ENCODE data around the gene G6PD.
A peak's percentile ranks its signal among the peaks of the same experiment; 100 is the strongest.

The G6PD gene

GRCh38 chrX:154495472-154495922 lies 51.1 kb downstream of the G6PD start:
- H3K4me3 ChIP-seq (ENCODE audit: control insufficient read depth, low read depth, low read length), result no peak overlapping the region
- TF ChIP-seq CTCF (conservative IDR thresholded peaks at IDR 0.05; ENCODE audit: control insufficient read depth, insufficient read depth, low read depth, low read length), result no peak
- no peak for DNase-seq (ENCODE audit: low read depth)

DNA sequence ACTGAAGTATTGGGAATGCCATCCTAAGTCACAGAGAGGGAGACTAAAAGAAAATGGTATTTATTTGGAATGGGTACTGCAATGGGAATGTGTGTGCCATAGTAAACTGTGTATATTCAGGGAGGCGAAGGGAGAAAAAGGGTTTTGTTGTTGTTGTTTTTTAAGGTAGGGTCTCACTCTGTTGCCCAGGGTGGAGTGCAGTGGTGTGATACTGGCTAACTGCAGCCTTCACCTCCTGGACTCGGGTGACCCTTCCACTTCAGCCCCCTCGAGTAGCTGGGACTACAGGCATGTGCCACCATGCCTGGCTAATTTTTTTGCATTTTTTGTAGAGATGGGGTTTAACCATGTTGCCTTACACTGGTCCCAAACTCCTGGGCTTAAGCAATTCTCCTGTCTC lies 51.9 kb downstream of the G6PD start:
- TF ChIP-seq CTCF (conservative IDR thresholded peaks at IDR 0.05; ENCODE audit: control insufficient read depth, insufficient read depth, low read depth, low read length), result no peak
- H3K4me3 ChIP-seq (ENCODE audit: control insufficient read depth, low read depth, low read length), result no peak overlapping the region
- DNase-seq (ENCODE audit: low read depth), result no peak

- no peak for TF ChIP-seq CTCF (conservative IDR thresholded peaks at IDR 0.05; ENCODE audit: control insufficient read depth, insufficient read depth, low read depth, low read length)
Measured at GRCh38 chrX:154490414-154491083, 56.1 kb downstream of the G6PD start, which contains the start of gene SLC10A3. TSS of gene SLC10A3 (minus strand) at chrX:154490629. CDS start at chrX:154488940, 1,689 bp downstream.

DNA sequence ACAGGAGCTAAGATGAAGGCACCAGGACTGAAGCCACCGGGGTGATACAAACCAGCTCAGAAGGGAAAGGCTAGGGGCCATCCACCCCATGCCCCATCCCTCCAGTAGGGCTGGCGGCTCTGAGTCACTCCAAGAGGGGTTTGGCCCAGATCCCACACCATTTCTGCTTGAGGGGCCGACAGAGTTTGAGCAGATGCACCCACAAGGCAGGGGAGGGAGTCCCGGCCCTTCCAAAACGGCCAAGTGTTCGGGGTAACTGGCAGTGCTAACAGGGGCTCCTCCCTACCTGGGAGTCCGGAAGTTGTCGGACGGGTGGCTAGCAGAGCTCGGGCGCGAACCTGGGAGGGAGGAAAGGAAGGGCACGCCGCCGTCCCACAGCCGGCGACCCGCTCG lies 56.6 kb downstream of the G6PD start:
- DNase-seq (ENCODE audit: low read depth), result peak; percentile 66
- H3K4me3 ChIP-seq (ENCODE audit: control insufficient read depth, low read depth, low read length), result peak overlapping the region; percentile 53
- TF ChIP-seq CTCF (conservative IDR thresholded peaks at IDR 0.05; ENCODE audit: control insufficient read depth, insufficient read depth, low read depth, low read length), result no peak

More at GRCh38 chrX:154490414-154491083, 56.1 kb downstream of the G6PD start, which contains the start of gene SLC10A3:
- peak within 1 kb of the TSS; percentile 63 for H3K4me3 ChIP-seq (ENCODE audit: control insufficient read depth, low read depth, low read length)
- DNase-seq (ENCODE audit: low read depth), result peak; percentile 91

- H3K4me3 ChIP-seq (ENCODE audit: control insufficient read depth, low read depth, low read length), result no peak overlapping the region
- TF ChIP-seq CTCF (conservative IDR thresholded peaks at IDR 0.05; ENCODE audit: control insufficient read depth, insufficient read depth, low read depth, low read length), result no peak
Measured at GRCh38 chrX:154489182-154489581, 57.5 kb downstream of the G6PD start.

GRCh38 chrX:154488336-154489075 lies 58.1 kb downstream of the G6PD start:
- DNase-seq (ENCODE audit: low read depth), result no peak
- no peak overlapping the region for H3K4me3 ChIP-seq (ENCODE audit: control insufficient read depth, low read depth, low read length)
- no peak for TF ChIP-seq CTCF (conservative IDR thresholded peaks at IDR 0.05; ENCODE audit: control insufficient read depth, insufficient read depth, low read depth, low read length)

More at GRCh38 chrX:154489182-154489581, 57.5 kb downstream of the G6PD start:
- no peak for DNase-seq (ENCODE audit: low read depth)
